ENCODE data around the gene RIPOR3.
"Not testable (repeated sequence)": the region's sequence is repeated elsewhere in the genome, so short reads cannot be mapped to it uniquely, and the experiment has no call there.

The RIPOR3 gene

GRCh38 chr20:50607436-50607835 lies 83.9 kb downstream of the RIPOR3 start:
- no peak for DNase-seq (ENCODE audit: low read depth)
- TF ChIP-seq CTCF (IDR thresholded peaks at IDR 0.05; ENCODE audit: low read depth, low read length, missing control alignments), result no peak
- no peak overlapping the region for H3K4me3 ChIP-seq (ENCODE audit: low read depth, low read length)

- H3K4me3 ChIP-seq (ENCODE audit: low read depth, low read length), result no peak overlapping the region
- no peak for DNase-seq (ENCODE audit: low read depth)
- TF ChIP-seq CTCF (IDR thresholded peaks at IDR 0.05; ENCODE audit: low read depth, low read length, missing control alignments), result no peak
Measured at GRCh38 chr20:50605136-50605535, 86.2 kb downstream of the RIPOR3 start.

GRCh38 chr20:50604451-50604850 lies 86.9 kb downstream of the RIPOR3 start:
- TF ChIP-seq CTCF (IDR thresholded peaks at IDR 0.05; ENCODE audit: low read depth, low read length, missing control alignments), result no peak
- no peak overlapping the region for H3K4me3 ChIP-seq (ENCODE audit: low read depth, low read length)
- DNase-seq (ENCODE audit: low read depth), result no peak

- no peak for TF ChIP-seq CTCF (IDR thresholded peaks at IDR 0.05; ENCODE audit: low read depth, low read length, missing control alignments)
- no peak overlapping the region for H3K4me3 ChIP-seq (ENCODE audit: low read depth, low read length)
- no peak for DNase-seq (ENCODE audit: low read depth)
Measured at GRCh38 chr20:50602432-50603088, 88.8 kb downstream of the RIPOR3 start.

- no peak for TF ChIP-seq CTCF (IDR thresholded peaks at IDR 0.05; ENCODE audit: low read depth, low read length, missing control alignments)
- no peak overlapping the region for H3K4me3 ChIP-seq (ENCODE audit: low read depth, low read length)
- no peak for DNase-seq (ENCODE audit: low read depth)
Measured at GRCh38 chr20:50601511-50602431, 89.6 kb downstream of the RIPOR3 start.

GRCh38 chr20:50600281-50600895 lies 91.0 kb downstream of the RIPOR3 start:
- H3K4me3 ChIP-seq (ENCODE audit: low read depth, low read length), result no peak overlapping the region
- TF ChIP-seq CTCF (IDR thresholded peaks at IDR 0.05; ENCODE audit: low read depth, low read length, missing control alignments), result no peak
- DNase-seq (ENCODE audit: low read depth), result no peak

GRCh38 chr20:50598768-50599167 lies 92.6 kb downstream of the RIPOR3 start:
- H3K4me3 ChIP-seq (ENCODE audit: low read depth, low read length); DNase-seq (ENCODE audit: low read depth): not testable (repeated sequence)

All from GM12864 (cell line).